ENCODE measurements around the gene KIF7. TPM values are rescaled to one million over a fixed set of nuclear protein-coding genes. Genes with fewer than 3 reads are reported as not detected.

The KIF7 gene
- total and polyA plus RNA-seq, 2 of the 8 experiments (the other 6 are each of a cell fraction or from before 2014, with no cell fraction given), result 4.9 to 14.0 TPM

DNA sequence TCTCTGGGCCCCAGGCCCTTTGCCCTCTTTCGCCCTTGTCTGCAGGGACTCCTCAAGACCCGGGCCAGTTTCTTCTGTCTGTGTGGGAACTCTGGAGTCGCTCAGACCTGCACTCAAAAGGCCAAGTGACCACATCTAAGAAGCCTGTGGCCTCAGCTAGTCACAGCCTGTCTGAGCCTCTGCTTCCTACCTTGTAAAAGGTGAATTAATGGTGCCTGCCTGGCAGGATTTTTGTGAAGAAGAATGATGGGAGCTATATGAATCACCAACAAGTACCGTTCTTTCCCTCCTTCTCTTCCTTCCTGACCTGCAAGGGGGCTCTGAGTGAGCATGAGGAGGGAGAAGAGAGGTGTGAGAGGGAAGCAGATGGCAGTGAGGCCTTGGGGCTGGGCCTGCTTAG, 16.4 kb upstream of the KIF7 start (continued):
- TF ChIP-seq NANOG (IDR thresholded peaks at IDR 0.05; ENCODE audit: insufficient read depth, low read depth, low read length, poor library complexity, severe bottlenecking) (no peak), TBP (IDR thresholded peaks at IDR 0.05; ENCODE audit: low read depth, low read length) (no peak), EZH2 (IDR thresholded peaks at IDR 0.05; ENCODE audit: low read depth, low read length, severe bottlenecking) (no peak)
